Right hindlimb (tissue), 1 donor: Measurements from ENCODE around the gene CCKAR.

ENCODE experiments used
- DNase-seq: peaks from one replicate; pipeline ENCODE4 v3.0.0-alpha.2; 2018

Gene CCKAR

DNA sequence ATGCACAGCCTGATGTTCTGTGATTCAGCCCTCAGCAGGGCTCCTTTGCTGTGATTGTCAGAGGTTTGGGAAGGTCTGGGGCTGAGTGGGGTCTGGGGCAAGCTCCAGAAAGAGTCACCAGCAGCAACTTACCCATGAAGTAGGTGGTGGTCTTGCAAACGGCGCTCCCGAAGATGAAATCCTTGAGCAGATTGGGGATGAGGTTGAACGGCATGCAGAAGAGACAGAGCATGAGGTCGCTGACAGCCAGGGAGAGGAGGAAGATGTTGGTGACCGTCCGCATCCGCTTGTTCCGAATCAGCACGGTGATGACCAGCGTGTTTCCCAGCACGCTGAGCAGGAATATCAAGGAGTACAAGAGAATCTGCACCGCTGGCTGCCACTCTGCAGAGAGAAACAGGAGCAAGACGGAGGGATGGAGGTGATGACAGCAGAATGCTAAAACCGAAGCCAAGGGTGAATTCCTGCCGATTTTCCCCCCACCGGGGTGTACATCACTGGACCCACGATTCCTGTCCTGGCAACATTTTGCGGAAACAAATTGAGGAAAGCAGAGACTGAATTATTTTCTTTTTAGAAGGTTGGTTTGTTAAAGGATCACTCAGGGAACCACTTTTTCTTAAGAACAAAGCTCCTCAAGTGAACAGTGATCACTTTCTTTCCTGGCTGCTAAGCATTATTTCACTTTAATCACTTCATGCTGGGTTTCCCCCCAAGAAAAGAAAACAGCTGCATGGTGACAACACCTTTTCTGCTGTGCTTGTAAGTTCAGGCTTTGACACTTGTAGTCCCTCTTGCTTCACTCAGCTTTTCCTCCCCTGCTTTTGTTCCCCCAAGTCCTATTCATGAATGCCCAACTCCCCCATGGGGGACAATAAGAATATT, 941 bp downstream of the CCKAR start:
- DNase-seq, result no peak

DNA sequence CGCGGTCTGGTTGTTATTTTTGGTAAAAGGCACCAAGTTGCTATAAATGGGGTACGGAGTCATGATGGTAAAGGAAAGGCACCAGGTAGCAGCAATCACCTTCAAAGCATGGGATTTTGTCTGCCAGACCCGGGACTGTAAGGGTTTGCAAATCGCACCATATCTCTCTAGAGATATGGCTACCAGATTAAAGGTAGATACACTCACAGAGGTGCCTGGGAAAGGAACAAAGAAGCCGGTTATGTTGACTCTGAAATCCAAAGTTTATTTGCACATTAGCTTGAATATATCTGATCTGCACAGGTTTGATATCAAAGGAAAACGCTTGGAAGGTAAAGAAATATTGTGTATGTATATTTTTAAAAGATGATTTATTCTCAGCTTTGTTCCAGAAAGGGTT, 4.6 kb downstream of the CCKAR start:
- DNase-seq, result no peak

DNA sequence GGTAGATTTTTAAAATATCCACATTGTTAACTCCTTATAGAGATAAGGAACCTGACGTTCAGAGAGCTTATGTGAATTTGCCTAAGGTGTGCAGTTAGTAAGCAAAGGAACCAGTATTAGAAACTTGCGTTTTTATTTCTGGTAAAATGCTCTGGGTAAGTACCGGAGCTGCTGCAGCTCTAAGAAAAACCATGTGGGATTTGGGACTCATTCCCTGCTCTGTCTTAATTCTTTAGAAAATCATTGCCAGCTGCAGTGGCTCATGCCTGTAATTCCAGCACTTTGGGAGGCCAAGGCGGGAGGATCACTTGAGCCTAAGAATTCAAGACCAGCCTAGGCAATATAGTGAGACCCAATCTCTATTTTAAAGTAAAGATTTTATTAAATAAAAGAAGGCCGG, 5.8 kb downstream of the CCKAR start:
- no peak for DNase-seq

DNA sequence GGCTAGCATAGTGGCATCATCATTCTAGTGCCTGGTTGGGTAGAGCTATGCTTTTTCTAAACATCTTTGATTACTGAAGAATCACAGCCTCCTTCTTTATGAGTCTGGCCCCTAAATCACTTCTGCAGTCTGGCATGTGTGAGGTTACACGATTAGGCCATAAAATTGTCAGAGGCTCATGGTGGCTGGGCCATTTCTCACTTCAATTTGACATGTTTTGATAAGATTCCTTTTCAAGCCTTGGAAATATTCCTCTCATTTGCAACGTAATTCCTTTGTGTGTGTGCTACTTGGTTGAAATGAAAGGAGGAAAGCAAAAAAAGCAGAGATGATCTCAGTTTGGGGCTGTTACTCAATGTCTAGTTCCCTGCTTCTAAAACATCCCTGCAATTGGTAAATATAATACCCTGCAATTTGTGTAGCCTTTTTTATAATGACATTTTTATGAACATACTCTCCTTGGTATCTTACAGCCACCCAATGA, 6.2 kb downstream of the CCKAR start:
- DNase-seq, result no peak

DNA sequence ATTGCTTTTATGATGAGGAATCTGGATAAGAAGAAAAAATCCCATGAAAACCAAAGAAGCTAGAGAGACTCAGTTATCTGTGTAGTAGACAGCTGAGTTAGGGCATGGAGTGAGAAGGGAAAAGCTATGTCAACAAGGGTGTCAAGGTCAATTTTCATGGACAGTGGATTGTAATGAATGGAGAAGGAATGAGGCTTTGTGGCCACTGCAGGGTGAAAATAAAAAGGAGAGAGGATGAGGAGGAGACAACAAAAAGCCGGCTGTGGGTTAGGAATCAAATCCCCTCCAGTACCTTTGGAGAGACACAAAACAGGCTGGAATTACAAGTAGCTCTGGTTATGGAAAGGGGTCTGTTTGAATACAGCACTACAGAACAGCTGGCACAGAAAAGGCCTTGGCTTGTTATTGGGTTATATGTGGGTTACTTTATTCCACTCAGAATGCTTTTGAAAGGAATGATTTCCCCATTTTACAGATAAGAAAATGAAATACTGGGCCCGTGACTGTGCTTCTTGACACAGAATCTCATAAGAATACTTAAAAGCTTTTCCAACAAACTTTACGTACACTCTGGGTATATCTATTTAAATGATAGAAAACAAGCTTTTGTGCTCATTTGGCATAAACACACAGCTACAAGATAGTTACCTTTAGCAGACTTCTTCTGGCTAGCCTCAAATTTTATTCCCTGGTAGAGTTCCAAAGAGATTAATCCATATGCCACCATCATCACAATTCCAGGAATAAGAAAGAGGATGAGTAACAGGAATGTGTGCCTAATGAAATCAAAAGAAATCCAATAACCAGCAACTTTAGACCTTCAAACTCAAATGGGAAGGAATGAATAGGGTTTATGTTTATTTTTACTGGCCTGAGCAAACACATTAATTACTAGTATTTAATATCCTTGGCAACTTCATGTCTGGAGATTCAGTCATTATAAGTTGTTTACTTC, 7.5 kb downstream of the CCKAR start:
- no peak for DNase-seq

DNA sequence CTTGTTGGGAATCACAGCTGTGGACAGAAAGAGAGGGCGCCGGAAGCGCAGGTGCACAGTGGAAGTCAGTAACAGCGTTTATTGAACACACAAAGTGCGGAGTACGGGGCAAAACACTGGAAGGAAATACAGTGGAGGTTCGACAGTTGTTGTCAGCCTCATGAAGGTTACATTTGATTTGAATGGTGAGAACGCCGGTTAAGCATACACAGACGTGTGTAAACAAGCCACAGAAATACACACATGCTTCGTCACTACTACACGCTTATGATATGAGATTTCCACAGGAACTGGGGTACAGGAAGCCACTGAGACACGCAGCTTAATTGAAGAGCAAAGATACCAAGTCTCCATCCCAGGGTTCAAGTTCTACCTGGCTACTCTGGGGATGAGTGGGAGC, 12.0 kb downstream of the CCKAR start:
- DNase-seq, result no peak

DNA sequence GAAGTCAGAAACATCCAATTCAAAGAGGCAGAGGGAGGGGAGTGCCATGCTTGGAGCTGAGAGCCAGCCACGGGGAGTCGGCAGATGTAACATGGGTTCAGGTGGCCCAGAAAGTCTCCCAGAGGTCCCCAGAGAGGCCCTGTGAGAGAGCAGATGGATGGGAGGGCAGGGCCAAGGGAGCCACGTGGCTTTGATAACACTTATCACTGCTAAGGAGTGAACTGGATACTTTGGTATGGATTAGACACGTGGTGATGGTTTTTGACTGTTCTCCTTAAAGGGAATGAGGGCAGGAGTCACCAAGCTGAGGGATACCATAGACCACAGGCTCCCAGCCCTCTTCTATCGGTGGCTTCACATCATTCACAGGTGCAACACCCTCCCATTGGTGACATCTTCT, 13.7 kb downstream of the CCKAR start:
- DNase-seq, result no peak

DNA sequence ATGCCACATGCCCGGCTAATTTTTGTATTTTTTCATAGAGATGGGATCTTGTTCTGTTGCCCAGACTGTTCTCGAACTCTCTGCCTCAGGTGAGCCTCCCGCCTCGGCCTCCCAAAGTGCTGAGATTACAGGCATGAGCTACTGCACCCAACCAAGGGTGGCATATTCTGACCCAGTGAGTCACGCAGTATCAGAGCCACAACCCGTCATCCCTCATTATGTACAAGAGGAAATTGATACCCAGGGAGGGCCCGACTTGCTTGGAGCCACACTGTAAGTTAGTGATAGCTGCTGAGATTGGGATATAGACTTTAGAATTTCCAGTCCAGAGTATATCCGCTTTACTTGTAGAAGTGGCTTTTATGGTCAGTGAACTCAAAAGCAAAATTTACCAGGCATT, 14.6 kb downstream of the CCKAR start:
- no peak for DNase-seq

DNA sequence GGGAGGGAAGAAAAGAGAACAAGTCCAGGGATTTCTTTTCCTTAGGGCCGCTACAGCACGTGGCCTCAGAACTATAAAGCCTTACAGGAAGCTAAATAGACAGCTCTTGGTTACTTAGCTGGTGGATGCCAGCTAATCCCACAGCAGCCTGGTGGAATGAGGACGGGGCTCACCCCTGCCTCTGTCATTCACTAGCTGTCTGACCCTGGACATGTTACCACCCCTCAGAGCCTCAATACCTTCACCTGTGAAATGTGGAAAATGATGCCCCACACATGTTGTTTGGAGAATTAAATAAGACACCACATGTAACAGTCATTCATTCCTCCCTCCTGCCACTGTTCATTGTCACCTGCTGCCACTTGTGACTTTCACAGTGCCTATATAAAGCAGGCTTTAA, 15.7 kb downstream of the CCKAR start:
- DNase-seq, result no peak

DNA sequence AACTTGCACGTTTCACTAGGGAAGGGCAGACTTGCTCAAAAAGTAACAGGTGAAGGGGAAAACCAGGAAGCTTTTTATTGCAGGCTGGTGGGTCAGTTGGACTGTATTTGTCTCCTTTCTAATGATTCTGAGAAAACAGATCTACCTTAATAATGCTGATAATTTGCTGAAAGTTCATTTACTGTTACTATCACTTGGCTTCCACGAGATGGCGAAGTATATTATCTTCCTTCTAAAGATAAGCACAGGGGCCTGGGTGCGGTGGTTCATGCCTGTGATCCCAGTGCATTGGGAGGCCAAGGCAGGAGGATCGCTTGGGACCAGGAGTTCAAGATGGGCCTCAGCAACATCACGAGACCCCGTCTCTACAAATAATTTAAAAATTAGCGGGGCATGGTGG, 16.4 kb downstream of the CCKAR start:
- DNase-seq, result no peak

DNA sequence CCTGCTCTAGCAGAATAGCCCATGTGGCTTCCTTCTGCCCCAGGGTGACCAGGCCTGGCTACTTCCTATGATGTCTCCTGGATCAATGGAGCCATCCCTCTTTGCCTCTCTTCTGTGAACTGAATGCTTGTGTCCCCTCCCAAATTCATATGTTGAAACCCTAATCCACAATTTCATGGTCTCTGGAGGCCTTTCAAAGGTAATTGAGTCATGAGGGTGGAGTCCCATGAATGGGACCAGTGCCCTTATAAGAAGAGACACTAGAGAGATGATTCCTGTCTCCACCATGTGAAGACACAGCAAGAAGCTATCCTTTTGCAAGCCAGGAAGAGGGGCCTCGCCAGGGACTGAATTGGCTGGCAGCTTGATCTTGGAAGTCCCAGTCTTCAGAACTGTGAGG, 18.4 kb downstream of the CCKAR start:
- no peak for DNase-seq

DNA sequence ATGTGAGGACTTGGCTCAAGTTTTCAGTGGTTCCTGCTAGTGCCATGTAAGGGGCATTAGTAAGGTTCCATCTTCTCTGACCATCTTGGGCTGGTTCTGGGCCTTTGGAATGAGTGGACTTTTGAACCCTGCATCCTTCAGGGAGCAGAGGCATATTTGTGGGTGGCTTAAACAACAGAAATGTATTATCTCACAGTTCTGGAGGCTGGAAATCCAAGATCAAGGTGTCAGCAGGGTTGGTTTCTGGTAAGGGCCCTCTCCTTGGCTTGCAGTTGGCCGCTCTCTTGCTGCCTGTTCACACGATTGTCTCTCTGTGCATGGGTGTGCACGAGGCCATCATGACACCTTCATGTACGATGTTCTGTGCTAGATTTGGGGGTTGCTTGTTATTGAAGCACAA, 21.3 kb downstream of the CCKAR start:
- no peak for DNase-seq

DNA sequence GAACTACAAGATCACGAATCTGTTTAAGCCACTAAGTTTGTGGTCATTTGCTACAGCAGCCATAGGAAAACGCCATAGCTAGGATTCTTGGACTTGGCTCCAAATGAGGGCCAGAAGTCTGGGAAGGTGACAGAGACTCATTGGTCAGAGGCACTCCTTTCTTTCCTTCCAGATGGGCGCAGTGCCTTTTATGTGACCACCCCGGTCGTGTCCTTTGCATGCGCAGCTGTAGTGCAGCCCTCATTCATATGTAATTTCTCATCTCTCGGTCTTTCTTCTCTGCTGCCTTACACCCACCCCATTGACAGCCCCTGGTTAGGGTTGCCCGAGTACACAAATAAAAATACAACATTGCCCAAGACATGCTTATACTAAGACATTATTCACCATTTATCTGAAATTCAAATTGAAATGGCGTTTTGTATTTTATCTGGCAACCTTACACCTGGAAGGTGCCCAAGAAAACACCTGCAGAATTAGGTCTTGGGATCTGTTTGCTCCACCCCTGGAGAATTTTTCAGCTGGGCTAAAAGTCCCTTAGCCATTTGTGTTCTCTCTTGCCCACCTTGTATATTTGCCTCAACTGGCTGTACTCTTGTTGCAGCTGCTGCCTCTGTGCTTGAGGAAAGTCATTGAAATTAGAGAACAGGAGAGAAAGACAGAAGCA, 21.9 kb downstream of the CCKAR start:
- no peak for DNase-seq

DNA sequence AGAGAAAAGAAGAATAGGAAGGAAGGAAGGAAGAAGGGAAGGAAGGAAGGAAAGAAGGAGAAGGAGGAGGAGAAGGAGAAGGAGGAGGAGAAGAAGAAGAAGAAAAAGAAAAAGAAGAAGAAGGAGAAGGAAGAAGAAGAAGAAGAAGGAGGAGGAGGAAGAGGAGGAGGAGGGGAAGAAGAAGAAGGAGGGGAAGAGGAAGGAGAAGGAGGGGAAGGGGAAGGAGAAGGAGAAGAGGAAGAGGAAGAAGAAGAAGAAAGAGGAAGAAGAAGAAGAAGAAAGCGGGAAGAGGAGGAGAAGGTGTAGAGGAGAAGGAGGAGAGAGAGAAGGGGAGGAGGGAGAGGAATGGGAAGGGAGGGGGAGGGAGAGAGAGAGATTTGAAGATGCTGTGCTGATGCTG, 22.6 kb downstream of the CCKAR start:
- DNase-seq, result no peak

DNA sequence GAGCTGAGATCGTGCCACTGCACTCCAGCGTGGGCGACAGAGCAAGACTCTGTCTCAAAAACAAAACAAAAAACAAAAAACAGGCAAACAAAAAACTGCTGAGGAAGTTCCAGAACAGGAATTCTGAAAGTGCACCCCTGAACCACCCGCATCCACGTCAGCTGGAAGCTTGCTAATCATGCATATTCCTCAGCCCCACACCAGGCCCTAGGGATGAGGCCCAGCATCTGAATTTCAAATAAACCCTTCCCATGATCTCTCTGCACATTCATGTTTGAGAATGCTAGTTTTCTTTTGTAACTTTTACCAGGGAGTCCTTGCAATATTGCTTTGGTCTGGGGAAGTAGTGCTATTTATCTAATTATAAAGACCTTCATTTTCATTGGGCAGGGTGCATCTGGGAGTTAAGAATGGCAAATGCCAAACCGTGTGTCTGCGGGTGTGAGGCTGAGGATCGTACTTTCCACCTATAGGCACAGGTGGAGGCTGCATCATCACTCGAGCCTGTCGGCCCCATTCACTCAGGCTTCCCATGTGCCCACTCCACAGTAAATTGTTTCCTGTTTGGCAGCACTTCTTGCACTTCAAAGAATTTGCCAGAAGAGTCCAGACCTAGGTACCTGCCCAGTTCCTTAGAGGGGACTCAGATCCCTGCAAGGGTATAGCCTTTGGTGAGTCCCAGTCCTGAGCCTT, 23.6 kb downstream of the CCKAR start:
- DNase-seq, result no peak

DNA sequence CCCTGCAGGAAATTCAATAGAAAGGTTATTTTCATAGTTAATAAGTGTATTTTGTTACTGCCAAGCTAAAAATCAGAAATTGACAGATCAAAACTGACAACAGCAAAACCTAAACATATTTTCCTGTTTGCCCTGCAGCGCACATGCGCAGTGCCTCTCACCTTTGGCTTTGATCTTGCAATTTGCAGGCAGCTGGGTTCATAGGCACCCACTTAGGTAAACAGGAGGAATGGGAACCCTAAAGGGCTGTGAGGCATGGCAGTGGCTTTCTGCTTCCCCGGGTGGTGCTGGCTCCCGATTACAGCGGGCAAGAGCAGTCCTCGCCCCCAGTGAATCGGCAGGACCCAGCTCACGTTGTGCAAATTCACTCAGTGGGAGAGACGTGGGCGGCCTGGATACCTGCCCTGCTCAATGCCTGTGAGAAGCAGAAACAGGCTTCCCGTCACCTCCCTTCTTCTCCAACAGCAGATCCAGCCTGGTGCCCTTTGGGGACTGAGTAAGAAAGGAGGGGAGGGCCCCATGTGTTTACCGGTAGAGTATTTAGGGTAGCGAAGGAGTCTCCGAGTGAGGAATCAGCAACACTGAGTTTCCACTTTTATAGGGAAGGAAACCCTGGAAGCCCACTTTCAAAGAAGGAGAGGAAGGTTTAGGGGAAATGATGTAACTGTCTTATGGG, 25.7 kb downstream of the CCKAR start:
- no peak for DNase-seq

DNA sequence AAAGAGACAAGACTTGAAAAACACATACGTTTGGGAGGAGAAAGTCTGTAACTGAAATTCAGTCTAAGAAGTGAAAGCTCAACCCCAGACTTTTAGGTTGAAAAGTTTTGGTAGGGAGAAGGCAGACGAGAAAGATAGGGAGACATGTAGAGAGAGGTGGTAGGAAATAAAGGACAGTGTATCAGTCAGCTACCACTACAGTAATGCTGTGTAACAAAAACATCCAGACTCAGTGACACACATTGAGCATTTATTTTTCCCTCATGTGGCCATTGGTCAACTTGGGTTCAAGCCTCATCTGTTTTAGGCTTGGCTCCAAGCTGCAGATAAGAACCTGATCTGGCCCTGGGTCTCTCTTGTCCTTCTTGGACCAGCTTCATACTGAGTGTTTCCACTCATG, 26.9 kb downstream of the CCKAR start:
- no peak for DNase-seq

DNA sequence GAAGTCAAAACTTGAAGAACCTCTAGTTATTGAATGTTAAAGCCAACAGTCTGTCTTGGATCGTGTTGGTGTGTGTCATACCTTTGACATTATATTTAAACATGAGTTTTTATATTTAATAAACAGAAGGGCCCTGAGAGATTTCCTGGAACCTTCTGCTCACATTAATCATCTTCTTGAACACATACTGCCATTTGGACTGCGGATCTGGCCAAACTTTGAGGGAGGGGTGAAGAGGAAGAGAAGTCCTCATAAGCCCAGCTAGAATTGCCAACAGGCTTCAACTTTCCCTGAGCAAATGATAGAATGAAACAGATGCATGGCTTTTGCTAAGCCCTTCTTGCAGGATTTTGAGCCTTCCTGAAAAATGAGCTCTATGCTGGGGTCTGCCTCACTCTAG, 27.4 kb downstream of the CCKAR start:
- peak; percentile 46 for DNase-seq

DNA sequence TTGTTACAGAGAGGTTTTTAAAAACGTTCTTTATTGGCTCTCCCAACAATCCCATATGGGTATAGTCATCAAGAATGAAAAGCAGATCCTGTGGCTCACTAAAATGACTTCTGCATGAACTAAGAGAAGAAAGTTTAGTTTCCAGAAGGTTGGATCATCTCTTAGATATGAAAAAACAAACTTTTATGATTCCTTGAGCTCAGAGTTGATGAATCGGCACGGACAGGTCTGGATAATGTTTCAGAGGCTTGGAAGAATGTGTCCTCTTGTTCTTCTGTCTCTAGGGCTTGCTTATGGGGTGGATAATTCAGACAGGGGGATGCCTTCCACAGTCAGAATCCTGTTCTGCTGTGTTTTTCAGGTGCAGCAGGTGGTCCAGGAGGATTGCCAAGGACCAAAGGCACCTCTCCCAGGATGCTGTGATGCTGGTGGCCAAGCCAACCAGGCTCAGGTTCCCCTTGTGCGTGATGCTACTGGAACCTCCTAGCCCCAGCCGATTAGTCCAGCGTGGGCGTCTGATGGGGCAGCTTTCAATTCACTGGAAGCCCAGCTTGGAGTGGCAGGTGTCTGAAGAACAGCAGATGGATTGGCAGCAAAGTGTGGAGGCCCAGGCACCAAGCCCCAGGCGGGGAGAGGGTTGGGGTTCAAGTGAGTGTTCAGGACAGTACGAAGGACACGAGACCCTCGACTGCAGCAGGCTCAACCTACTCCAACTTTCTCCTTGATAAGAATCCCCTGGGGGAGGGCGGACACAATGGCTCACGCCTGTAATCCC, 30.3 kb downstream of the CCKAR start:
- no peak for DNase-seq

DNA sequence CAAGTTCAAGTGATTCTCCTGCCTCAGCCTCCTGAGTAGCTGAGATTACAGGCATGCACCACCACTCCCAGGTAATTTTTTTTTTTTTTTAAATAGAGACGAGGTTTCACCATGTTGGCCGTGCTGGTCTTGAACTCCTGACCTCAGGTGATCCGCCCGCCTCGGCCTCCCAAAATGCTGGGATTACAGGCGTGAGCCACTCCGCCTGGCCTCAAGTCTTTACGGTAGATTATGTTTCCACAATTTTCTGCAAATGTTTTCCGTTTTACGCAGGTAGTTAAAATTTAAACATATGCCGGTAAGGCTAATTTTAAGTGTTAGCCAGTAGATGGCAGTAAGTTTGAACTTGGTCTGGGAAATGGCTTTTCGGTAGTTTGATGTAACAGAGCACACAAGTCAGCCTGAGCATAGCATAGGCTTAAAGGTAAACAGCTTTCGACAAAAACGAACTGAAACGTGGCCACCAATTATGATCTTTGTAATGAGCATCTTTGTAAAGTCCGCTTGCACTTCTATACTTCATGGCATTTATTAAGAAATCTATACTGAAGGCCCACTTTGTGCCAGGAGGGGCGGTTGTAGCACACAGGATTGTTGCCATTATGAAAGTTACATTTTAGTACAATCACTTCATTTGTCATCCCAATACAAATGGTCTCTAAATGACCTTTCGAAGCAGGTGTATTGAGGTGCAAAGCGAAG, 31.1 kb downstream of the CCKAR start:
- DNase-seq, result no peak

DNA sequence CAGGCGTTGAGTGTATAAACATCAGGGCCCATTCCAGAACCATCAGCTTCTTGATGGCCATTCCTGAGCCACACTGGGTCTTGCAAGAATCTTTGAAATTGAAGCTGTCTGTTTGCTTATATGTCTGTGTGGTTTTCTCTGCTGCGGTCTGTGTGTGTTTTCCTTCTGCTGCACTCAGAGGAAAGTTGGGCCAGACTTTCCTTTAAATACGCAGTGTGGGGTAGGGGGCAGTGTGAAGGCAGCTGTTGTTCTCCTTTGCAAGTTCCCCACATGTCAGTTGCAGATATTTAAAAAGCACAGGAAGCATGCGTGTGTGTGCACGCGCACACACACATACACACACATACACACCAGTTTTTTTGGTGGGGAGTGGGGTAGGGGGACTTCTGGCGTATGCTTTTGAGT, 32.1 kb downstream of the CCKAR start:
- DNase-seq, result peak; percentile 61
